Calu3 (cell line): ENCODE results near the gene OGA. TPM values are rescaled to one million over a fixed set of nuclear protein-coding genes. Genes with fewer than 3 reads are reported as not detected.

Experiments used
- Bru-seq: library from RNA; stranded (reverse); fragments of 400-500 nt; gene quantifications from one replicate; lab custom pipeline; 2021; lab: Mats Ljungman, UMichigan
- BruChase-seq, 2 experiments: library from RNA; stranded (reverse); fragments of 400-500 nt; gene quantifications; one replicate each; lab custom pipeline; 2021; lab: Mats Ljungman, UMichigan
- BruUV-seq: library from RNA; stranded (reverse); fragments of 400-500 nt; replicated peaks from 2 replicates; lab custom pipeline; 2021; lab: Mats Ljungman, UMichigan
- CTCF ChIA-PET: fragments of 300-600 bp; sonication (Branson Sonifier 250); formaldehyde crosslinking; loops from one replicate; lab custom pipeline; 2022; ENCODE audit warnings: antibody characterized with exemption; lab: Charles Lee
- DNase-seq: peaks from one replicate; pipeline ENCODE4 v3.0.0; 2022
- H3K27ac Mint-ChIP-seq: one replicate; pipeline ENCODE4 v1.8.0; 2022; ENCODE audit warnings: mixed read lengths; ENCODE audit not compliant: unreplicated experiment
- H3K27me3 Mint-ChIP-seq: one replicate; pipeline ENCODE4 v1.8.0; 2022; ENCODE audit warnings: mixed read lengths; ENCODE audit not compliant: unreplicated experiment
- H3K36me3 Mint-ChIP-seq: one replicate; pipeline ENCODE4 v1.8.0; 2022; ENCODE audit warnings: mild to moderate bottlenecking, moderate library complexity, mixed read lengths; ENCODE audit not compliant: insufficient read depth, unreplicated experiment
- H3K4me1 Mint-ChIP-seq: one replicate; pipeline ENCODE4 v1.8.0; 2022; ENCODE audit warnings: mild to moderate bottlenecking, low read depth, mixed read lengths; ENCODE audit not compliant: unreplicated experiment
- H3K4me3 Mint-ChIP-seq: one replicate; pipeline ENCODE4 v1.8.0; 2022; ENCODE audit warnings: mild to moderate bottlenecking, low read depth, moderate library complexity, mixed read lengths; ENCODE audit not compliant: unreplicated experiment
- H3K9me3 Mint-ChIP-seq: one replicate; pipeline ENCODE4 v1.8.0; 2022; ENCODE audit warnings: low read depth, mixed read lengths; ENCODE audit not compliant: unreplicated experiment
- CTCF ChIP-seq: fragments of 200-600 bp; IDR thresholded peaks from one replicate; pipeline ENCODE4 v1.8.0; 2022; ENCODE audit warnings: antibody characterized with exemption; ENCODE audit not compliant: unreplicated experiment
- intact Hi-C: fragments of 100-400 bp; cut with micrococcal nuclease; formaldehyde crosslinking; loops from one replicate; pipeline ENCODE4 v1.10.0; 2022; ENCODE audit not compliant: unreplicated experiment
- long read RNA-seq: library from polyadenylated mRNA; stranded (forward); transcript quantifications from one replicate; pipeline ENCODE4 v2.0.0, GENCODE V29; 2022
- total RNA-seq: library from RNA; stranded (reverse); gene quantifications from 2 replicates; pipeline ENCODE4 v1.2.3, GENCODE V29; 2022

The OGA gene
- total RNA-seq (59.0 and 63.3 TPM in 2 replicates), Bru-seq, nascent RNA (percentile 93 among the genes with signal in this experiment), BruChase-seq, experiment 1, labeled RNA remaining after a 6-hour chase (percentile 93 among the genes with signal in this experiment), BruChase-seq, experiment 2, labeled RNA remaining after a 2-hour chase (percentile 96 among the genes with signal in this experiment)
- long read RNA-seq, full-length matches to known transcripts, result 9 of 22 reads
- long read RNA-seq, partial matches to known transcripts, result 6 of 22 reads
- long read RNA-seq, other reads (novel, unspliced or antisense), result 7 of 22 reads

- no peak for TF ChIP-seq CTCF
- peak; percentile 94 for DNase-seq
- no peaks in the 10 kb centered on the region for H3K9me3 Mint-ChIP-seq
- no TSS peak for BruUV-seq
- intact Hi-C loops, result no loop called here
- peak within 1 kb of the TSS; percentile 89 for H3K27ac Mint-ChIP-seq
- H3K36me3 Mint-ChIP-seq, result peaks cover 52% of the 10 kb centered on the region
- H3K4me1 Mint-ChIP-seq, result peaks cover 7% of the 10 kb centered on the region
- CTCF ChIA-PET, result interaction anchor here (1.1 to 2.2 kb wide), 4 partner anchors 18 to 37 kb away, joined by 4 to 22 read pairs (median 4); no protein-coding TSS in a partner anchor
- peak within 1 kb of the TSS; percentile 90 for H3K4me3 Mint-ChIP-seq
- no peaks in the 10 kb centered on the region for H3K27me3 Mint-ChIP-seq
These were observed at the start of gene OGA for GRCh38 chr10:101818119-101818871. Gene OGA, minus strand, starts transcription at chr10:101818444. Its CDS starts 422 bp downstream, at chr10:101818022.

GRCh38 chr10:101867931-101868330, 49.7 kb upstream of the OGA start:
- peaks cover 4% of the 10 kb centered on the region for H3K9me3 Mint-ChIP-seq
- H3K4me1 Mint-ChIP-seq, result no peaks in the 10 kb centered on the region
- BruUV-seq, result no TSS peak
- TF ChIP-seq CTCF, result no peak
- no peak overlapping the region for H3K4me3 Mint-ChIP-seq
- DNase-seq, result no peak
- no peak overlapping the region for H3K27ac Mint-ChIP-seq
- intact Hi-C loops, result no loop called here
- H3K36me3 Mint-ChIP-seq, result no peaks in the 10 kb centered on the region
- CTCF ChIA-PET, result no interaction called here
- H3K27me3 Mint-ChIP-seq, result no peaks in the 10 kb centered on the region

- H3K36me3 Mint-ChIP-seq, result no peaks in the 10 kb centered on the region
- no peak for TF ChIP-seq CTCF
- H3K27ac Mint-ChIP-seq, result no peak overlapping the region
- peaks cover 7% of the 10 kb centered on the region for H3K9me3 Mint-ChIP-seq
- no peaks in the 10 kb centered on the region for H3K4me1 Mint-ChIP-seq
- no peak overlapping the region for H3K4me3 Mint-ChIP-seq
- BruUV-seq, result no TSS peak
- no peak for DNase-seq
- CTCF ChIA-PET, result no interaction called here
- intact Hi-C loops, result no loop called here
- H3K27me3 Mint-ChIP-seq, result no peaks in the 10 kb centered on the region
These were observed 41.3 kb upstream of the OGA start for GRCh38 chr10:101859530-101859929.

GRCh38 chr10:101858723-101859500, 40.7 kb upstream of the OGA start:
- intact Hi-C loops, result no loop called here
- CTCF ChIA-PET, result no interaction called here
- Mint-ChIP-seq H3K27me3 (no peaks in the 10 kb centered on the region), H3K36me3 (no peaks in the 10 kb centered on the region), H3K27ac (no peak overlapping the region), H3K4me3 (no peak overlapping the region), H3K9me3 (peaks cover 7% of the 10 kb centered on the region), H3K4me1 (no peaks in the 10 kb centered on the region)
- BruUV-seq, result no TSS peak
- TF ChIP-seq CTCF, result no peak
- DNase-seq, result no peak
